ENCODE results near the gene BDKRB2.

The BDKRB2 gene

DNA sequence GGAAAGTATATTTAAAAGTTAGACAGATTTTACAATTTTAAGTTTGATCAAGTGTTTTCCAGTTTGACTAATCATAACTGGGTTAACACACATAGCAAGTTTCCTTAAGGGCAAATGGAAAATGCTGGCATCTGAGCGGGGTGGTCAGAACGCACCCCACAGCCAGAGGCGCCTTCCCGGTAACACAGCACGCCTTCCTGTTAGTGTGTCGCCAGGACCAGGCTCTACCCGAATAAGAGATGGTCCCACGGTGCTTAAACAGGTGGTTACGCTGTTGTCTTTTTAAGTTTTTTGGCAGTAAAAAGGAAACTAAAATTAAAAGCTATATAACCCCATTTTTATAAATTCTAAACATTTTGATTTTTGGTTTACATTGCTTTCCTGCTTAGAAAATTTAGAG, 79.4 kb downstream of the BDKRB2 start:
- TF ChIP-seq CTCF (IDR thresholded peaks at IDR 0.05; ENCODE audit: insufficient read depth, low read length, poor library complexity, severe bottlenecking), result no peak

DNA sequence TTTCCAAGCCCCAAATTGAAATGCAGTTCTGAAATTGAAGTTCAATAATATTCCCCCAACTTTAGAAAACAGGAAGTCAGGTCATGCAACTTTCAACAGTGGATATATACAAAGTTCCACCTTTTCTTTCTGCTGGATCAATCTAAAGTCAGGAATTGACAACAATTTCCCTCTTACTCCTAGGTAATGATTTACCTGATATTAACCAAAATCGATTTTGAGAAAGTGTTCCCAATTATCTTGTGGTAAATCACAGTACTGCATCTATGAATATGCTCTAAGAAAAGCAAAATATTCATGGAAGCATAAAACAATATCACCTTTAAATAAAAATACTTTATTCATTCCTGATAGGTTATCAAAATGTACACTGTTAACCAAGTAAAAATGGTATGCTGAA, 79.8 kb downstream of the BDKRB2 start:
- no peak for TF ChIP-seq CTCF (IDR thresholded peaks at IDR 0.05; ENCODE audit: insufficient read depth, low read length, poor library complexity, severe bottlenecking)
- DNase-seq (ENCODE audit: extremely low read depth, insufficient read length), result no peak
- H3K27me3 ChIP-seq (replicated peaks; ENCODE audit: control insufficient read depth, insufficient read depth, low read length), result no peaks in the 10 kb centered on the region
- no peak overlapping the region for H3K4me3 ChIP-seq (replicated peaks; ENCODE audit: low read depth, low read length)
- peaks cover 1% of the 10 kb centered on the region; the same call in 1 of the 2 replicates for H3K36me3 ChIP-seq (ENCODE audit: control insufficient read depth, insufficient read depth, low read length)

More for the DNA sequence above, 79.4 kb downstream of the BDKRB2 start:
- Histone ChIP-seq H3K36me3 (ENCODE audit: control insufficient read depth, insufficient read depth, low read length) (peaks cover 1% of the 10 kb centered on the region; the same call in 1 of the 2 replicates), H3K4me3 (replicated peaks; ENCODE audit: low read depth, low read length) (no peak overlapping the region), H3K27me3 (replicated peaks; ENCODE audit: control insufficient read depth, insufficient read depth, low read length) (no peaks in the 10 kb centered on the region)
- DNase-seq (ENCODE audit: extremely low read depth, insufficient read length), result no peak

GRCh38 chr14:96285667-96286066, 81.0 kb downstream of the BDKRB2 start:
- TF ChIP-seq CTCF (IDR thresholded peaks at IDR 0.05; ENCODE audit: insufficient read depth, low read length, poor library complexity, severe bottlenecking), result no peak
- H3K27me3 ChIP-seq (replicated peaks; ENCODE audit: control insufficient read depth, insufficient read depth, low read length), result no peaks in the 10 kb centered on the region
- no peak for DNase-seq (ENCODE audit: extremely low read depth, insufficient read length)
- H3K4me3 ChIP-seq (replicated peaks; ENCODE audit: low read depth, low read length), result no peak overlapping the region
- H3K36me3 ChIP-seq (ENCODE audit: control insufficient read depth, insufficient read depth, low read length), result peaks cover 3% of the 10 kb centered on the region; the same call in 1 of the 2 replicates

GRCh38 chr14:96286251-96286650, 81.6 kb downstream of the BDKRB2 start:
- Histone ChIP-seq H3K36me3 (ENCODE audit: control insufficient read depth, insufficient read depth, low read length) (peaks cover 3% of the 10 kb centered on the region; the same call in 1 of the 2 replicates), H3K4me3 (replicated peaks; ENCODE audit: low read depth, low read length) (no peak overlapping the region), H3K27me3 (replicated peaks; ENCODE audit: control insufficient read depth, insufficient read depth, low read length) (no peaks in the 10 kb centered on the region)
- TF ChIP-seq CTCF (IDR thresholded peaks at IDR 0.05; ENCODE audit: insufficient read depth, low read length, poor library complexity, severe bottlenecking), result no peak
- DNase-seq (ENCODE audit: extremely low read depth, insufficient read length), result no peak

- Histone ChIP-seq H3K4me3 (replicated peaks; ENCODE audit: low read depth, low read length) (no peak overlapping the region), H3K36me3 (ENCODE audit: control insufficient read depth, insufficient read depth, low read length) (peaks cover 3% of the 10 kb centered on the region; the same call in 1 of the 2 replicates), H3K27me3 (replicated peaks; ENCODE audit: control insufficient read depth, insufficient read depth, low read length) (no peaks in the 10 kb centered on the region)
- no peak for TF ChIP-seq CTCF (IDR thresholded peaks at IDR 0.05; ENCODE audit: insufficient read depth, low read length, poor library complexity, severe bottlenecking)
- no peak for DNase-seq (ENCODE audit: extremely low read depth, insufficient read length)
Measured at GRCh38 chr14:96287856-96288255, 83.2 kb downstream of the BDKRB2 start.
